GM21367 (cell line): ENCODE data around the gene SV2A.
"Not testable (repeated sequence)": the region's sequence is repeated elsewhere in the genome, so short reads cannot be mapped to it uniquely, and the experiment has no call there.

Source experiments
- ATAC-seq: cut with Tn5 transposase; IDR thresholded peaks from one replicate; pipeline ENCODE4 v1.9.1; 2021; ENCODE audit not compliant: unreplicated experiment

The SV2A gene

GRCh38 chr1:149887456-149888246, 30.0 kb downstream of the SV2A start:
- peak; percentile 39 for ATAC-seq

DNA sequence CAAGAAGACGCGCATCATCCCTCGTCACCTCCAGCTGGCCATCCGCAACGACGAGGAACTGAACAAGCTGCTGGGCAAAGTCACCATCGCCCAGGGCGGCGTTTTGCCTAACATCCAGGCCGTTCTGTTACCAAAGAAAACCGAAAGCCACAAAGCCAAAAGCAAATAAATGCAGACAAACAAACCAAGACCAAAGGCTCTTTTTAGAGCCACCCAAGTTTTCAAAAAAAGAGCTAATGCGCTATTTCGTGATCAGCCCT, 30.5 kb downstream of the SV2A start:
- ATAC-seq, result not testable (repeated sequence)

- ATAC-seq, result peak; percentile 57
Measured at GRCh38 chr1:149886396-149887195, 31.0 kb downstream of the SV2A start.

GRCh38 chr1:149886121-149886395, 31.6 kb downstream of the SV2A start:
- ATAC-seq, result not testable (repeated sequence)

GRCh38 chr1:149885339-149886120, 32.1 kb downstream of the SV2A start:
- no peak for ATAC-seq

- ATAC-seq, result no peak
Measured at GRCh38 chr1:149884433-149885338, 33.0 kb downstream of the SV2A start.

DNA sequence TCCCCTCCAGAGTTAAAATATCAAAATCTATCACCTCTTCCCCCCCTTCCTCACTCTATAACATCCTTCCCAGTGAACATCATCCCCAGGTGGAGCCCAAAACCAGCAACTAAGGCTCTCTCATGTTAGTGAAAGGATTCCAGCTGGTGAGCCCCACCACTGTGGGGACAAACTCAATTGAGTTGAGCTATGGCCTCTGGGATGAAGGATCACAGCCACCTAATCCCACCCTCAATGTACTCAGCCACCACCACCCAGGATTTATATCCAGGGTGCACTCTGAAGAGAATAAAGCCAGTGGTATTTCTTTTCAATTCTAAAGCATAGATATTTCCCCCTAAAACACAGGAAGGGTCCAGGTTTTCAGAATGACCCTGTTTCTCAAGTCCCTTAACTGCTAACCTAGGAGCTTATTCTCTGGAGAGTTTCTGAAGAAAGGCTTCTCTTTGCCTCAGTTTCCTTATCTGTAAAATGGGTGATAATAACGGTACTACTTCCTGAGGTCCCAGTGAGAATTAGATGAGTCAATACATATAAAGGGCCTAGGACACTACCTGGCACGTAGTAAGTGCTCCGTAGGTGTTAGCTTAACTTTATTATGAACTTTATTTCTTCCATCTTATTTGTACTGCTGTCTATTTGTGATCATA, 33.9 kb downstream of the SV2A start:
- ATAC-seq, result no peak

- no peak for ATAC-seq
Measured at GRCh38 chr1:149881876-149882275, 35.8 kb downstream of the SV2A start.

GRCh38 chr1:149879556-149879955, 38.1 kb downstream of the SV2A start:
- no peak for ATAC-seq

DNA sequence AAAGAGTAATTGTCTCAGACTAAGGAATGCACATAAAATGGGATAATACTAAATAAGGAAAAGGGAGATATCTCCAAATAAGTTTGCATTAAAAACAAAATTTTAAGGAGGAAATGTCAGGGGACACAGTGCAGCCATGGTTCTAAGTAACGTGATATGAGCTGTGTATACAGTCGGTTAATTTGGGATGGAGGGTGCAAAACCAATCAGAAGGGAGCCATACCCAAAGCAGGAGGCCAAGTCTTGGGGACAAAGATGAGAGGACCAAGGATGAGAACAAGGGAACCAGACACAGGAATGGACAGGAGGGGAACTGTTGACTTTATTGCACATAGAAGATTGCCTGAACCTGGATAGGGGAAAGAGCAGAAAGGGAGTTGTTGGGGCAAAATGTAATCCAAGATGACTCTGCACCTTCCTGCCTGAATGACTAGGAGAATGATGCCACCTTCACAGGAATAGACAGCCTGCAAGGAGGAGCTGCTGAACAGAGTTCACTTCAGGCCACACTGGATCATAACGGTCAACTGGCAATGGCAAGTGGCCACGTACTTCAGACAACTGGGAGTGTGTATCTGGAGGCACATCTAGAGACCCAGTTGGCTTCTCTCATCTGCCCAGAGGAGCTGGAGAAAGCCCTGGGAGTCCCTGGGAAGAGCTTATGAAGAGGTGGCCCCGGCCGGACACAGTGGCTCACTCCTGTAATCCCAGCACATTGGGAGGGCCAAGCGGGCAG, 40.3 kb downstream of the SV2A start:
- ATAC-seq, result no peak

GRCh38 chr1:149873060-149873459, 44.6 kb downstream of the SV2A start:
- ATAC-seq, result not testable (repeated sequence)

GRCh38 chr1:149866887-149867286, 50.8 kb downstream of the SV2A start:
- ATAC-seq, result not testable (repeated sequence)

GRCh38 chr1:149861497-149862054, 56.1 kb downstream of the SV2A start:
- not testable (repeated sequence) for ATAC-seq

GRCh38 chr1:149860684-149861496, 56.8 kb downstream of the SV2A start:
- ATAC-seq, result peak; percentile 56

DNA sequence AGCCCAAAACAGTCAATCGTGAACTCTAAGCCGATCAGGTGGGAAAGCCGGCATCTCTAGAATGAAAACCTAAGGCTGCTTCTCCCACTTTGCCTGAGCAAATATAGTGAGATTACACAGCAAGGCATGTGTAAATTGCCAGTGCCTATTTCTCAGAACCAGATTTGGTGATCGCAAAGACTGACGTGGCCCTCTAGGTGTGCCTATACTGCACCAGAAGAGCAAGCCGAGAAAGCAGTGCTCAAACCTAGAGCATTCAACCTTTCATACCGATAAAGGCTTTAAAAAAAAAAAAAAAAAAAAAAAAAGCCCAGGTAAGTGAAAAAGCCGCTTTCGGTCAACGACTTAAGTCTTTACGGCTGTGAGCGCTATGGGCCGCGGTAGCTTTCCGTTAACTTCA, 57.4 kb downstream of the SV2A start:
- not testable (repeated sequence) for ATAC-seq
